Activated CD8-positive, alpha-beta memory T cell treated with anti-CD3 and anti-CD28 coated beads, Interleukin-2, amount 50 U/mL, for 24 hours (primary cell): ENCODE measurements around the gene PATJ.
"Not testable (repeated sequence)": the region's sequence is repeated elsewhere in the genome, so short reads cannot be mapped to it uniquely, and the experiment has no call there.

Experiments used
- DNase-seq: peaks from one replicate; pipeline ENCODE4 v3.0.0-alpha.2; 2020; ENCODE audit errors: extremely low read depth

Gene PATJ

DNA sequence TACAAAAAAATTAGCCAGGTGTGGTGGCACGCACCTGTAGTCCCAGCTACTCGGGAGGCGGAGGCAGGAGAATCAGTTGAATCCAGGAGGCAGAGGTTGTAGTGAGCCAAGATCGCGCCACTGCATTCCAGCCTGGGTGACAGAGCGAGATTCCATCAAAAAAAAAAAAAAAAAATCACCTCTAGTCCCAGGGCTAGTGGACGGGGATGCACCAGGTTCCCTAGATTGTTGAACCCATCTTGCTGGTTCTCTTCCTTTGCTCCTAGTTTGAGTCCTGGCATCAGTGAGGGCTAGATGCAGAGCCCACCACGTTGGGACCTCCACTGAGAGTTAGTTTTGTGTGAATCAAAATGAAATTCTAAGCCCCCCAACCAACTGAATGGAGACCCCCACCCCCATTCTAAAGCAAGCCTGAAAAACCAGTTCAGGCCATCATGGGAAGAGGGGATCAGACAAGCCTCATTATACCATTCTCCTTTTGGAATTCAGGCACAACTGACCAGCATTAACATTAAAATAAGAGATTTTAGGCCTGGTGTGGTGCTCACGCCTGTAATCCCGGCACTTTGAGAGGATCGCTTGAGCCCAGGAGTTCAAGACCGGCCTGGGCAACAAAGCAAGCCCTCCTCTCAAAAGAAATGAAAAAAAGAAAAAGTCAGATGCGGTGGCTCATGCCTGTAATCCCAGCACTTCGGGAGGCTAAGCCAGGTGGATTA is 434.5 kb downstream of the PATJ start:
- no peak for DNase-seq

DNA sequence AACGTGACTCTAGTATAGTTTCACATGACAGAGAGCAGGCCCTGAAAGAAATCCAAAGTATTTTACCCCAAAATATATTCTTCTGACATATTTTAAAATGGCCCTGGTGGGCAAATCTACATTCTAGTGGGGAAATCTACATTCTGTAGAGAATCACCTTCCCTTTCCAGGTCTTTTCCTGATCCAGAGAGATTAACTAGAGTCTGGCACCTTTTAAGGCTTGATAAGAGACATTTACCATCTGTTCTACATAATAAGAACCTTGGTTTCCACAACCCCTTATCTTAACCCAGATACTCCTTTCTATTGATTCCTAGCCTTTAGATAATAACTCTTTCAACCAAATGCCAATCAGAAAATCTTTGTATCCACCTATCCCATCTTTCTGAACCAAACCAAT is 435.3 kb downstream of the PATJ start:
- no peak for DNase-seq

DNA sequence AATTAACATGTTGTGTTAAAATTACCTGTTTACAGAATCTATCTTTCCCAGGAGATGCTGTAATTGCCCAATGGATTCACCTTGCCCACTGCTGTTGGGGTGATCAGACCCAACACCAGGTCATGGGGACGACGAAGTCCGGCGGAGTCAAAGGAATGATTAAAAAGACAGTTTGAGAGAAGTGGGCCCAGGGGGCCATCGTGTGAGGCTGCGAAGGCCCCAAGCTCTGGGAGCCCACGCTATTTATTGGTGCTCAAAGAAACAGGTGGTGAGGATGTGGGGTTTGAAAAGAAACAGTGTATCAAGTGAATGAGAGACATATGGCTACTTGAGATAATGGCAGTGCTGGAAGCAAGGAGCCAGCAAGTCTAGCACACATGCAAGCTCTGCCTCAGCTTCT is 436.1 kb downstream of the PATJ start:
- no peak for DNase-seq

DNA sequence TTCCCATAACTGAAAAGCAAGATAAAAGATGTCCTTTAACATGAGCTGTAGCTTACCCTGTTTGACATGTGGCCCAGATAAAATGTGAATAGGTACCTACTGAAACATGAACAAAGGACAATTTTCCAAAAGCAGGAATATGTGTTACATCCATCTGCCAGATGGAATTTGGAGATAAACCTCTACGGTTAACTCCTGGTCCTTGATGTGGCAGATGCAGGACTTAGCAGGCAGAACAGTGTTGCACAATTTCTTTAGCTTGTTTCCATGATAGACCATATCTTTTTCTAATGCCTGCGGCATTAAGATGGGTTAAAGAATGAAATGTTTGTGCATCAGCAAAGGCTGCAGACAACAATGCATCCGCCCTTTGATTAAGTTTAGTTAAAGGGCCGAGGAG is 437.8 kb downstream of the PATJ start:
- not testable (repeated sequence) for DNase-seq

DNA sequence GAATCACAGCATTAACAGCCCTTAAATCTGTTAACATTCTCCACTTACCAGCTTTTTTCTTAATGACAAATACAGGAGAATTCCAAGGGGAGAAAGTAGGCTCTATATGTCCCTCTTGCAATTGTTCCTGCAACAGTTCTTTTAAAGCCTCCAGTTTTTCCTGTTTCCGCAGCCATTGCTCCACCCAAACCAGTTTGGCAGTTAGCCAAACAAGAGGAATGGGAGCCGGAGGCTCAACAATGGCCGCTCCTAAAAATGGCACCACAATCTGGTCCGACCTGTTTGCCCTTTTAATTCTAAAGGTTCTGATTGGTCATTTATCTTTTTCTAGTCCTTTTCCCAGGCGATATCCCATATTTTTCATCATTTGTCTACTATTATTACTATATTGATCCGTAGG is 438.4 kb downstream of the PATJ start:
- no peak for DNase-seq

DNA sequence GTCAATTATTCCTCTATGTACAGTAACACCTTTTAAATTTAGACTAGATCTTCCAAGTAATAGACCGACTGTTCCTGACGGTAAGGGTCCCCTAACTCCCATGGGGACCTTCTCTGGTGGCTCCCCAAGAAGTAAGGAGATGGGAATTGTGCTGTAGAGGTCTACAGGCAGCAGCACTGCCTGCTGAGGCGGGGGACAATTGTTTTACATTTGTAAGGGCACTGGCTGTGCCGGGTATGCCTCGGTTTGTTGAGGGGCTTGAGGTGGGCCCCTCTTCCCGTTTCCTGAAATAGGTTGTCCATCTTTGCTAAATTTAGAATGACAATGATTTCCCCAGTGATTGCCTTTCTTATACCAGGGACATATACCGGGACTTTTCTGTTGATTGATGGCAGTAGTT is 439.3 kb downstream of the PATJ start:
- no peak for DNase-seq

DNA sequence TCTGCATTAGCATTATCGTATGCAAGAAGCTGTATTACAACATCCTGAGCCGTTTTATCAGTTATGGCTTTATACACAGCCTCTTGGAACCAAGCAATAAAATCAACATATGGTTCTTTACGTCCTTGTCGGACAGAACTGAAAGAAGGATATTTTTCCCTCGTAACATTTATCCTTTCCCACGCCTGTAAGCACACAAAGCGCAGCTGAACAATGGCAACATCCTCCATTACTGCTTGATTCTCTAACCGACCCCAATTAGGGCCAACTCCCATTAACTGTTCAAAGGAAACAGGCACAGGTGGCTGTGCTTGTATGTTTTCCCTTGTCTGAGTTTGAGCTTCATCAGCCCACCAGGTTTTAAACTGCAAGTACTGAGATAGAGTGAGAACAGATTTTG is 439.9 kb downstream of the PATJ start:
- DNase-seq, result not testable (repeated sequence)

DNA sequence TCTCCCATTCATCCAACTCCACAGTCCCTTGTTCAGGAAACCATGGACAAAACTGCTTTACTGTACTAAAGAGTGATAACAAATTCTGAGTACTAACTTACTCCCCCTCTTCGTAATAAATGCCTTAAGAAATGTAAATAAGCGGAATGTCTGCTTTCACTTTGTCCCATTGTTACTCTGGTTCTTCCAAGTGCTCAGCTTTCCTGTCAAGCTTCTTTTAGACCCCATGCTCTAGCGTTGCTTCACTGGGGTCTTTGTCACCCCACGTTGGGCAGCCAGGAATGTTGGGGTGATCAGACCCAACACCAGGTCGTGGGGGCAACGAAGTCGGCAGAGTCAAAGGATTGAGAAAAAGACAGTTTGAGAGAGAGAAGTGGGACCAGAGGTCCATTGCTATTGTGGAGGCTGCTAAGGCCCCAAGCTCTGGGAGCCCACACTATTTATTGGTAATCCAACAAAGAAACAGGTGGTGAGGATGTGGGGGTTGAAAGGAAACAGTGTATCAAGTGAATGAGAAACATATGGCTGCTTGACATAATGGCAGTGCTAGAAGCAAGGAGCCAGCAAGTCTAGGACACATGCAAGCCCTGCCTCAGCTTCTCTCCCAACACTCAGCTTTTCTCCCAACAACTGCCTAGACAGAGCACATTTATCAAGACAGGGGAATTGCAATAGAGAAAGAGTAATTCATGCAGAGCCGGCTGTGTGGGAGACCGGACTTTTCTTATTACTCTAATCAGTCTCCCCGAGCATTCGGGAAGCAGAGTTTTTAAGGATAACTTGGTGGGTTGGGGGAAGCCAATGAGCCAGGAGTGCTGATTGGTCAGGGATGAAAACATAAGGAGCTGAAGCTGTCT is 441.1 kb downstream of the PATJ start:
- not testable (repeated sequence) for DNase-seq

DNA sequence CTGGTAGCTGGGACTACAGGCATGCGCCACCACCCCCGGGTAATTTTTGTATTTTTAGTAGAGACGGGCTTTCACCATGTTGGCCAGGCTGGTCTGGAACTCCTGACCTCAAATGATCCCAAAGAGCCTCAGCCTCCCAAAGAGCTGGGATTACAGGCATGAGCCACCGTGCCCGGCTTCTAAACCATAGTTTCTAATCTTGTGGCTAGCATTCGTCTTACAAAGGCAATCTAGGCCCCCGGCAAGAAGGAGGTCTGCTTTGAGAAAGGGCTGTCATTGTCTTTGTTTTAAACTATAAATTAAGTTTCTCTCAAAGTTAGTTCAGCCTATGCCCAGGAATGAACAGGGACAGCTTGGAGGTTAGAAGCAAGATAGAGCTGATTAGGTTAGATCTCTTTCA is 442.1 kb downstream of the PATJ start:
- no peak for DNase-seq

DNA sequence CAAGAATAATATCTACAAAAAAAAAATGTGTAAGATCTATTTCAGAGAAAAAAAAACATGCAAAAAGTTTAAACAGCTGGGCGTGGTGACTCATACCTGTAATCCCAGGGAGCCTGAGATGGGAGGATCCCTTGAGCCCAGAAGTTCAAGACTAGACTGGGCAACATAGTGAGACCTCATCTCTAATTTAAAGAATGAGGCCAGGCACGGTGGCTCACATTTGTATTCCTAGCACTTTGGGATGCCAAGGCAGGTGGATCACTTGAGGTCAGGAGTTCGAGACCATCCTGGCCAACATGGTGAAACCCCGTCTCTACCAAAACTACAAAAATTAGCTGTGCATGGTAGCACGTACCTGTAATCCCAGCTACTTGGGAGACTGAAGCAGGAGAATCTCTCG is 443.0 kb downstream of the PATJ start:
- DNase-seq, result not testable (repeated sequence)

DNA sequence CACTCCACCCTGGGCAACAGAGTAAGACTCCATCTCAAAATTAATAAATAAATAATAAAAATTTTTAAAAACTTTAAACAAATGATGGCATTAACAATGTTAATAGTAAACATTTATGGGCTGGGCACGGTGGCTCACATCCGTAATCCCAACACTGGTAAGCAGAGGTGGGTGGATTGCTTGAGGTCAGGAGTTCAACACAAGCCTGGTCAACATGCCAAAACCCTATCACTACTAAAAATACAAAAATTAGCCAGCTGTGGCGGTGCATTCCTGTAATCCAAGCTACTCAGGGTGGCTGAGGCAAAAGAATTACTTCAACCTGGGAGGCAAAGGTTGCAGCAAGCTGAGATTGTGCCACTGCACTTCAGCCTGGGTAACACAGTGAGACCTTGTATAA is 443.4 kb downstream of the PATJ start:
- DNase-seq, result no peak

DNA sequence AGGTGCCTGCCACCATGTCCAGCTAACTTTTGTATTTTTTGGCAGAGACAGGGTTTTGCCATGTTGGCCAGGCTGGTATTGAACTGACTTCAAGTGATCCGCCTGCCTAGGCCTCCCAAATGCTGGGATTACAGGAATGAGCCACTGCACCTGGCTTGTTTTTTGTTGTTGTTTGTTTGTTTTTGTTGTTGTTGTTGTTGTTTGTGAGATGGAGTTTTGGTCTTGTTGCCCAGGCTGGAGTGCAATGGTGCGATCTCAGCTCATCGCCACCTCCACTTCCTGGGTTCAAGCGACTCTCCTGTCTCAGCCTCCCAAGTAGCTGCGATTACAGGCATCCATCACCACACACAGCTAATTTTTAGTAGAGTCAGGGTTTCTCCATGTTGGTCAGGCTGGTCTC is 445.3 kb downstream of the PATJ start:
- DNase-seq, result no peak

DNA sequence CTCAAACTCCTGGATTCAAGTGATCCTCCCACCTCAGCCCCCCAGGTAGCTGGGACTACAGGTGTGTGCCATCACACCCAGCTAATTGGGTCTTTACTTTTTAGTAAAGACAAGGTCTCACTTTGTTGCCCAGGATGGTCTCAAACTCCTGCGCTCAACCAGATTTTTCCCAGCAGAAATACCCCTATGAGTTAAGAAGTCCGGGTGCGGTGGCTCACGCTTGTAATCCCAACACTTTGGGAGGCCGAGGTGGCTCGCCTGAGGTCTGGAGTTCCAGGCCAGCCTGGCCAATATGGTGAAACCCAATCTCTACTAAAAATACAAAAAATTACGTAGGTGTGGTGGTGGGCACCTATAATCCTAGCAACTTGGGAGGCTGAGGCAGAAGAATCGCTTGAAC is 445.8 kb downstream of the PATJ start:
- DNase-seq, result no peak

DNA sequence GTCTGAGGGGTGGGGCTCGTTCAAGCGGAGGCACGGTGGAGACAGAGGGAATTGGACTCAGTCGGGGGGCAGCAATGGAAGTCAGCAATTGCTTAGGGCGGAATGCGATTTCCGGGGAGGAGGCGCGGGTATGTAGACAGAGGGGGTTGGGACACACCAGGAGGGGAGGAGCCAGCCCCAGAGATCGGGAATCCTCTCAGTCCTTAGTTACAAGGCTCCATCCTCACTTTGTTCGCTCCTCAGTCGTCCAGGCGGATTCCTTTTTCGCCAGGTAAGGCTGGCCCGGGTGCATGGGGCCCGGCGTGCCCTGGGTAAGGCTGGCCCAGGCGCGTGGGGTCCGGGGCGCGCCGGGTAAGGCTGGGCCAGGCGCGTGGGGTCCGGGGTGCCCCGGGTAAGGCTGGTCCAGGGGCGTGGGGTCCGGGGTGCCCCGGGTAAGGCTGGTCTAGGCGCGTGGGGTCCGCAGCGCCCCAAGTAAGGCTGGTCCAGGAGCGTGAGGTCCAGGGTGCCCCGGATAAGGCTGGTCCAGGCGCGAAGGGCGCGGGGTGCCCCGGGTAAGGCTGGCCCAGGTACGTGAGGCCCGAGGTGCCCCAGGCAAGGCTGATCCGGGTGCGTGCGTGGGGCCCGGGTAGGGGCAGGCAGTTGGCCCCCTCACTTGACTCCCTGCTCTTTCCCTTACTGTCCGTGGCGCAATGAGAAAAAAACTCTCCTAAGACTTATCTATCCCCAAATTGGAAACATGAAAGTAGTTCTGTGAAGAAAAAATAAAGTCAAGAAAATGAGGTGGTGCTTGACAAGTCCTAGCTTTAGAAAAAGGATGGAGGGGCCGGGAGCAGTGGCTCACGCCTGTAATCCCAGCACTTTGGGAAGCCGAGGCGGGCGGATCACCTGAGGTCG is 452.6 kb downstream of the PATJ start, which contains the start of gene L1TD1:
Gene L1TD1, plus strand, starts transcription at position 199 of the 894 bp plus-strand sequence. CDS start 11,780 bp downstream, outside the sequence.
- no peak for DNase-seq

DNA sequence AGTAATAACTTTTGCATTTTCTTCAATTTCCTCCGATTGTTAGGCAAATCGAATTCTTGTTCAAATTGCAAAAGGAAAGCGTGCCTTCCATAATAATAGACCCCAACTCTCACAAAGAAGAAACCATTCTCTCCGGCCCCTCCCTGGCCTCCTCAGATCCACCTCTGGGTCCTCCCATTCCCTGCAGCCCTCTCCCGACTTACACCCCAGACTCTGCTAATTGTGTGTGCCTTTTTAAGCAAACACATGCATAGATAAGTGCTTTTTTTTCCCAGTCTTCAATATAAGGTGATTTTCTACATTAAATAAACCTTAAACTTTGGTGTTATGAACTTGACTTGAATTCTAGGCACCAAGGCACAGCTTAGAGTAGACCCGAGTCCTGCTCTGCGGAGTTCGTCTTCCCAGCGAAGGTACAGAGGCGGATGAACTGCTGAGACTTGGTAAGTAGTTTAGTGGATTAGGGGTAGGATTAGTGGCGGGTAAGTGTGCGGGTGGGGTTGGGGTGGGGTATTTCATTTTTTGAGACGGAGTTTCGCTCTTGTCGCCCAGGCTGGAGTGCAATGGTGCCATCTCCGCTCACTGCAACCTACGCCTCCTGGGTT is 453.9 kb downstream of the PATJ start:
- DNase-seq, result no peak

DNA sequence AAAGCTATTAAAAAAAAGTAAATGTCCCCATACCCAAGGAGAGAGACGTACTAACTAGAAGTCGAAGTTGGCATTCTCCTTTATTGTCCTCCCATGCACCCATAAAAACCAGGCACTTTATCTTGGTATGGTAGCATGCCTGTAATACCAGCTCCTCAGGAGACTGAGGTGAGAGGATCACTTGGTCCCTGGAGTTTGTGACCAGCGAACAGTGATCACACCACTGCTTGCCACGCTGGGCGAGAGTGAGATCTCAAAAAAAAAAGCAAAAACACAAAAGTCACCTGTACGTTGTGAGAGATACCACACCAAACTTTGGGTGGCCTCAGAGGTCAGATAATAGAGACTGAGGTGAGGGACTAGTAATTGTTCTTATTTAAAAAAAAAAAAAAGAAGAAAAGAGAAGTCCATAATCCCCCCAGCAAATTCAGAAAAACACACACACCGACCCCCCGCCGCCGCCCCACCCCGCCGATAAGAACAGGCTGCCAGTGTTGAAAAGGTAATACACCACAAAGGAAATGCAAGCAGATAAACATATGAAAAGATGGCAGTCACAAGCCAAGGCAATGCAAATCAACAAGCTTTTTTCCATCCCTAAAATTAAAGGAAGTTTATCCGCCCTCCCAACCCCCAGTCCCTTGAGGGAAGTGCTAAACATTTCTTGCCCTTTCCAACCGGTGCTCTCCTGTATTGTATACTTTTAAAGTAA is 455.9 kb downstream of the PATJ start:
- no peak for DNase-seq

DNA sequence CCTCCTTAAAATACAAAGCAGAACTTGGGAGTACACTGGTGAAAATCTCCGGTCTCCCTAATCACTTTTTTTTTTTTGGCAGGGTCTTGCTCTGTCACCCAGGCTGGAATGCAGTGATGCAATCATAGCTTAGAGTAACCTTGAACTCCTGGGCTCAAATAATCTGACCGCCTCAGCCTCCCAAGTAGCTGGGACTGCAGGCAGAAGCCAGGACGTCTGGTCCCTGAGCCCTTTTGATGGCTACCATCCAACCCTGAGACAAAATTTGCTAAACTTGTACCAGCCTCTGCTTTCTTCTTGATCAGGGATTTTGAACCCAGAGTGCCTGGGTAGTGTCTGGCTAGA is 456.5 kb downstream of the PATJ start:
- DNase-seq, result no peak

DNA sequence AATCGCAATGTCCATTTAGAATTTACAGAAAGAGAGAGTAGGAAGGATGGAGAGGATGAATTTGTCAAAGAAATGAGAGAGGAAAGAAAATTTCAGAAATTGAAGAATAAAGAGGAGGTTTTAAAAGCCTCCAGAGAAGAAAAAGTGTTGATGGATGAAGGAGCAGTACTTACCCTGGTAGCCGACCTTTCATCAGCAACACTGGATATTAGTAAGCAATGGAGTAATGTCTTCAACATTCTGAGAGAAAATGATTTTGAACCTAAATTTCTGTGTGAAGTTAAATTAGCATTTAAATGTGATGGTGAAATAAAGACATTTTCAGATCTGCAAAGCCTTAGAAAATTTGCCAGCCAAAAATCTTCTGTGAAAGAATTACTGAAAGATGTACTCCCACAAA is 464.9 kb downstream of the PATJ start:
- DNase-seq, result no peak

DNA sequence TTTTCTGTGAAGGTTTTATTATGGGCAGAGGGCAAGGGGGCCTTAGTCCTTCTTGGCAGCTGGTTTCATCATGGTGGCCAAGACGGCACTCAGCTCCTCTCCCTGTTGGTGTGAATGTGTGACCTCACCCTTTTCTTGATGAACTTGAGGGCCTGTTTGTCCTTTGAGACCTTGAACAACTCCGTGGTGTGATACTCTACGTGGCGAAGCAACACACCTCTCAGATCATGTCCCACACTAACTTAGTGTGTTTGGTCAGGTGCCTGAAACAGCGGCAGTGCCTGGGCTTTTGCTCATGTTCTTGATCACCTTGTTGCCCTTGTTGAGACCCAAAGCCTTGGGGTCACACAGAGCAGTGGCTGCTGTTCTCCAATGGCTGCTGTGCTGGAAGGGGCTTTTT is 465.8 kb downstream of the PATJ start:
- DNase-seq, result no peak

DNA sequence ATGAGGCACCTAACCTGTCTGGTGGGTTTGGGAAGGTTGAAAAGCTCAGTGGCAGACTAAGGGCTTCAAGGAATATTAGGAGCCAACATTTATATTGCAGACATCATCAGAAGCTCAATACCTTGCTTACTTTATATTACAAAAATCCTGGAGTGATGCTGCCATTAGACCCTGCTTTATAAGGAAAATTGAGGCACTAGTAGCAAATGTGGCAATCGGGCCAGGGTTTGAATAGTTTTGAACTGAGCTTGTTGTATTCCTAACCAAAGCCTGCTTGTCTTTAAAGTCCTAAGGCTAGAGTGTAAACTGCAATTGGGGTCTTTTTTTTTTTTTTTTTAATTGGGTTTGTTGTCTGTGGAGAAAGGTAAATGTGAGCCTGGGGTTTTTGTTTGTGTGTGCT is 466.7 kb downstream of the PATJ start:
- no peak for DNase-seq

DNA sequence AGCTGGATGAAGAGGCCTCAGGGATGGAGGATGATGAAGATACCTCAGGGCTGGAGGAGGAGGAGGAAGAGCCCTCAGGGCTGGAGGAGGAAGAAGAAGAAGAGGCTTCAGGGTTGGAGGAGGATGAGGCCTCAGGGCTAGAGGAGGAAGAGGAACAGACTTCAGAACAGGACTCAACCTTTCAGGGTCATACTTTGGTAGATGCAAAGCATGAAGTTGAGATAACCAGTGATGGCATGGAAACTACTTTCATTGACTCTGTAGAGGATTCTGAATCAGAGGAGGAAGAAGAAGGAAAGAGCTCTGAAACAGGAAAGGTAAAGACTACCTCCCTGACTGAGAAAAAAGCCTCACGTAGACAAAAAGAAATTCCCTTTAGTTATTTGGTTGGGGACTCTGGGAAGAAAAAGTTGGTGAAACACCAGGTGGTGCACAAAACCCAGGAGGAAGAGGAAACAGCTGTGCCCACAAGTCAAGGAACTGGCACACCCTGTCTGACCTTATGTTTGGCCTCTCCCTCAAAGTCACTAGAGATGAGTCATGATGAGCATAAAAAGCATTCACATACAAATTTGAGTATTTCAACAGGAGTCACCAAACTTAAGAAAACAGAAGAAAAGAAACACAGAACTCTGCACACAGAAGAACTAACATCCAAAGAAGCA is 467.8 kb downstream of the PATJ start:
- no peak for DNase-seq
